Pancreas (tissue), 10 donors: ENCODE results near the gene ZNF628. TPM values are rescaled to one million over a fixed set of nuclear protein-coding genes. Genes with fewer than 3 reads are reported as not detected.

ENCODE experiments used
- ATAC-seq, 4 donors: fragments of 200-7000 bp; cut with Tn5 transposase; one replicate each; pipeline versions ENCODE4 v1.8.0 to v1.9.1; 2020; ENCODE audit warnings: mild to moderate bottlenecking in 4 of 4, moderate library complexity in 4 of 4
- DNase-seq, 6 donors: peaks; one replicate each; pipeline ENCODE4 v3.0.0-alpha.2; 2020
- FAIRE-seq: peaks from 2 replicates; lab custom pipeline; 2012; peaks lifted over from hg19 to GRCh38; lab: Jason Lieb, UNC
- H3K27ac ChIP-seq, 4 donors: fragments of 200-600 bp; sonication (generic); 1 replicate in 3 of 4; 2 replicates in 1 of 4; pipeline versions ENCODE4 v1.5.0 to v1.8.0; 2020
- H3K27me3 ChIP-seq, 4 donors: fragments of 200-600 bp; one replicate each; pipeline ENCODE4 v1.8.0; 2021
- H3K36me3 ChIP-seq, 3 donors: fragments of 200-600 bp; sonication (generic) in 1 of 3; one replicate each; pipeline versions ENCODE4 v1.5.0 to v1.8.0; 2020 to 2021
- H3K4me1 ChIP-seq, 3 donors: fragments of 200-600 bp; one replicate each; pipeline ENCODE4 v1.8.0; 2021
- H3K4me3 ChIP-seq, 4 donors: fragments of 200-600 bp; sonication (generic) in 2 of 4; one replicate each; pipeline versions ENCODE4 v1.5.0 to v1.8.0; 2020 to 2021
- H3K9me3 ChIP-seq, 4 donors: fragments of 200-600 bp; one replicate each; pipeline ENCODE4 v1.8.0; 2021
- CTCF ChIP-seq, 4 donors: fragments of 200-600 bp; sonication (generic) in 3 of 4; IDR thresholded peaks; one replicate each; pipeline versions ENCODE4 v1.5.0 to v1.8.0; 2021; ENCODE audit warnings: antibody characterized with exemption in 4 of 4
- WGBS, 2 donors: extraction: QIAGEN DNeasy Blood & Tissue Kit; methylation state at CpG; one replicate each; pipeline ENCODE4 v1.1.7; 2013; 5-methylcytosine and 5-hydroxymethylcytosine counted together
- intact Hi-C, 3 donors: fragments of 100-400 bp; cut with DNase I; formaldehyde crosslinking; loops; one replicate each; pipeline versions ENCODE4 v1.11.1 to v1.14.2; 2022
- polyA plus RNA-seq, 2 donors: library from polyadenylated mRNA; stranded (reverse); fragments of 200-250 nt; gene quantifications; one replicate each; pipeline ENCODE4 v1.2.3, GENCODE V29; 2013
- total RNA-seq, 6 donors: library from RNA; stranded (reverse); fragmentation: NEBNext Ultra II Directional in 4 of 6; extraction: Animal tissue kit (Norgen Biotek cat#: 25700) in 4 of 6; gene quantifications; one replicate each; pipeline versions ENCODE4 v1.2.1 to v1.2.4, GENCODE V29; 2021 to 2023
- donor health status: healthy with polysubstance abuse.
- donor health status: DM: no; HTN: no; CAD: no; lungs with moderate emphysema.
- donor health status: DM: no; HTN: no; CAD: no.
- donor health status: control.
- donor health status: control.
- donor health status: Bipolar disorder and iron deficiency.
- donor health status: DM: yes; HTN: yes; CAD: no.
- donor health status: DM: no; HTN: no; CAD: no.
- donor health status: DM: no; HTN: no; CAD: no.
- donor health status: DM: yes; HTN: yes; CAD: no.

Gene ZNF628
- total and polyA plus RNA-seq, 8 donors = 2.6 to 7.8 (median 4.1) TPM

- DNase-seq (peak in 2 of 6 donors; percentile 54 to 72), ATAC-seq (peak in 1 of 4 donors; percentile 3), FAIRE-seq (no peak)
- WGBS, 2 donors = 27 to 28% methylated on average over 16 to 18 of the region's 18 CpGs
- no peaks in the 10 kb centered on the region for H3K9me3 ChIP-seq
- TF ChIP-seq CTCF (IDR thresholded peaks at IDR 0.05) = no peak
- intact Hi-C loops = no loop called here
- H3K4me1 ChIP-seq = peaks cover 8 to 9% (median 9%) of the 10 kb centered on the region in 3 donors
- H3K36me3 ChIP-seq = peaks cover 0 to 6% (median 0%) of the 10 kb centered on the region in 3 donors
- H3K27ac ChIP-seq = peak overlapping the region; percentile 42 to 60 (median 52)
- H3K27me3 ChIP-seq = peaks cover 0 to under 1% (median 0%) of the 10 kb centered on the region in 4 donors
- H3K4me3 ChIP-seq = peak overlapping the region; percentile 48 to 66 (median 51)
Observed at GRCh38 chr19:55485439-55486011, 9.1 kb downstream of the ZNF628 start.

DNA sequence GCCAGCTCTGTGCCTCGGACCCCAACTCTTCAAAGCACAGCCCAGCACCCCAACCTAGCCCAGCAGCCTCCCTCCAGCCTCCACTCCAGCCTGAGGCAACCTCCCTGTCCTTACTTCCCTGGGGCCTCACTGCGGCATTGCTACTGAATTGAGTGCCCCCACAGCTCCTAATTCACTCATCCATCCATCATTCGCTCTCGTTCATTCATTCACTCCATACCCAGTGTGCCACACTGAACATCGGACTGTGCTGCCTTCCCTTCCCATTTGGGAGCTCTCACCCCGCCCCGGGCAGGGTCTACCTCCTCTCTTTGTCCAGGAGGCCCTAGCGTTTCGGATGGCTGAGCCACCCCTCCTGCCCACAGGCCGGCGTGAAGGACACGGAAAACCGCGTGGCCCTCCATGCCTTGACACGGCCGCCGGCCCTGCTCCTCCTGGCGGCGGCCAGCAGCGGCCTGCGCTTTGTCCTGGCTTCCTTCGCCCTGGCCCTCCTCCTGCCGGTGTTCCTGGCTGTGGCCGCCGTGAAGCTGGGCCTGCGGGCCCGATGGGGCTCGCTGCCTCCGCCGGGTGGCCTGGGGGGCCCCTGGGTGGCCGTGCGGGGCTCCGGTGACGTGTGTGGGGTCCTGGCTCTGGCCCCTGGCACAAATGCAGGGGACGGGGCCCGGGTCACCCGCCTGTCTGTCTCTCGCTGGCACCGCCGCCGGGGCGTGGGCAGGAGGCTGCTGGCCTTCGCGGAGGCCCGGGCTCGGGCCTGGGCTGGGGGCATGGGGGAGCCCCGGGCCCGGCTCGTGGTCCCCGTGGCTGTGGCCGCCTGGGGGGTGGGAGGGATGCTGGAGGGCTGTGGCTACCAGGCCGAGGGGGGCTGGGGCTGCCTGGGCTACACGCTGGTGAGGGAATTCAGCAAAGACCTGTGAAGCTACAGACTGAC, 9.9 kb downstream of the ZNF628 start:
- WGBS, 2 donors = 78 to 81% methylated on average over 51 to 53 of the region's 53 CpGs
- peaks cover 8 to 9% (median 9%) of the 10 kb centered on the region in 3 donors for H3K4me1 ChIP-seq
- peaks cover 0 to 4% (median 0%) of the 10 kb centered on the region in 4 donors for H3K27me3 ChIP-seq
- H3K4me3 ChIP-seq = no peak overlapping the region
- peaks cover 0 to 6% (median 0%) of the 10 kb centered on the region in 3 donors for H3K36me3 ChIP-seq
- FAIRE-seq (no peak), ATAC-seq (no peak), DNase-seq (peak in 2 of 6 donors; percentile 63 to 77)
- peak overlapping the region in 2 of 4 donors; percentile 28 to 47 for H3K27ac ChIP-seq
- intact Hi-C loops = no loop called here
- TF ChIP-seq CTCF (IDR thresholded peaks at IDR 0.05) = no peak
- no peaks in the 10 kb centered on the region for H3K9me3 ChIP-seq

DNA sequence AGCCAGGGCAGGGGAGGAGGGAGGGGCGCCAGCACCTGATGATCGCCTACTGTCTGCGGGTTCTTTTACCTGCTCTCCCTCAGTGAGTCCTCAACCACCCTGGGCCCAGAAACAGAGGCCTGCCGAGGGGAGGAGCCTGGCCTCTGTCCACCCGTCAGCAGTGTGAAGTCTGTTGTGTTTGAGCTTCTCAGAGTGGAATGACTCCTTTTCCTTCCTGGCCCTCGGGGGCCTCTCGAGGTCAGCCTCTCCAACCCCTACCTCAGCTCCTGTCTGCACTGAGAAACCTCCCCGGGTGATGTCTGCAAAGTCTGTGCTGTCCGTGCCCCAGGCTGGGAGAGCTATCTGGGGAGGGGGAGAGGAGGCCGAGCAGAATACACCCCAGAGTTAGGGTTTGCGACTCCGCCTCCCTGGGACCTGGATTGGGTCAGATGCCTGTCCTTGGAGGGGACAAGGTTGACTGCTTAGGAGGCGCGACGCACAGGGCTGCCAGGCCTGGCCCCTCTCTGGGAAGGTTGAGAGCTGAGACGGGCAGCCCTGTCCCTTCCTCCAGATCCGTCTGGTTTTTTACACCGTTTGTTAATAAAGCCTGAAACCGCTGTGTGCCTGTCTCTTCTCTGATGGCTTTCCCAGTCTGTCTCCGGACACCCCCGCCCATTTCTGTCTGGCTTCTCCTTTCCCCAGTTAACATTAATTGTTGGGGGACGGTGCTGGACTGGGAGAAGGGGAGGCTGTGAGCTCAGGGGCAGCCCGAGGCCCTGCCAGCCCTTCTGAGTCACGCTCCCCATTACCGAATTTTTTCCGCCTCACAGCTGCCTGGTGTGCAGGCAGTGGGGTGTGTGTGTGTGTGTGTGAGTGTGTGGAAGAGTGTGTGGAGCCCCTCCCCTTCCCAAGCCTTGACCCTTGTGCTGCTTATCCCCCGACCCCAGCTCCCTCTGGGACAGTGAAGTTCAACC, 10.8 kb downstream of the ZNF628 start:
- H3K4me1 ChIP-seq = peaks cover 8 to 9% (median 9%) of the 10 kb centered on the region in 3 donors
- no peak overlapping the region for H3K4me3 ChIP-seq
- H3K27me3 ChIP-seq = peaks cover 0 to 4% (median 0%) of the 10 kb centered on the region in 4 donors
- H3K9me3 ChIP-seq = no peaks in the 10 kb centered on the region
- 38 to 43% methylated on average over 27 of the region's 27 CpGs for WGBS, 2 donors
- intact Hi-C loops = no loop called here
- DNase-seq (peak in 2 of 6 donors; percentile 52 to 69), FAIRE-seq (no peak), ATAC-seq (peak in 3 of 4 donors; percentile 25 to 63 (median 39))
- H3K36me3 ChIP-seq = peaks cover 0 to 6% (median 0%) of the 10 kb centered on the region in 3 donors
- H3K27ac ChIP-seq = peak overlapping the region in 2 of 4 donors; percentile 28 to 47
- no peak for TF ChIP-seq CTCF (IDR thresholded peaks at IDR 0.05)

- DNase-seq (peak in 1 of 6 donors; percentile 40), ATAC-seq (no peak), FAIRE-seq (no peak)
- 15% methylated on average over 9 to 19 of the region's 21 CpGs for WGBS, 2 donors
- Histone ChIP-seq H3K4me1 (peaks cover 8 to 9% (median 9%) of the 10 kb centered on the region in 3 donors), H3K4me3 (no peak within 1 kb of the TSS), H3K27ac (peak within 1 kb of the TSS in 2 of 4 donors; percentile 28 to 47), H3K9me3 (no peaks in the 10 kb centered on the region), H3K27me3 (peaks cover 0 to 4% (median 0%) of the 10 kb centered on the region in 4 donors), H3K36me3 (no peaks in the 10 kb centered on the region)
- no peak for TF ChIP-seq CTCF (IDR thresholded peaks at IDR 0.05)
- intact Hi-C loops = no loop called here
Observed at GRCh38 chr19:55487924-55488687, 11.7 kb downstream of the ZNF628 start, which contains the start of gene SSC5D. Gene SSC5D (plus strand): TSS chr19:55488436. CDS start chr19:55488590, 154 bp downstream.
